ENCODE results near the gene CHRNB4.

CHRNB4 gene

GRCh38 chr15:78668987-78669386 lies 28.0 kb upstream of the CHRNB4 start:
- no peak for DNase-seq (ENCODE audit: low spot score)

- DNase-seq (ENCODE audit: low spot score) = no peak
These were observed 26.7 kb upstream of the CHRNB4 start for GRCh38 chr15:78667578-78668236.

GRCh38 chr15:78666010-78666409 lies 25.0 kb upstream of the CHRNB4 start:
- no peak for DNase-seq (ENCODE audit: low spot score)

- no peak for DNase-seq (ENCODE audit: low spot score)
These were observed 22.7 kb upstream of the CHRNB4 start for GRCh38 chr15:78663703-78664102.

- DNase-seq (ENCODE audit: low spot score) = no peak
These were observed 21.0 kb upstream of the CHRNB4 start for GRCh38 chr15:78662028-78662427.

- DNase-seq (ENCODE audit: low spot score) = no peak
These were observed 20.0 kb upstream of the CHRNB4 start for GRCh38 chr15:78661001-78661400.

GRCh38 chr15:78660584-78660983 lies 19.6 kb upstream of the CHRNB4 start:
- DNase-seq (ENCODE audit: low spot score) = no peak

GRCh38 chr15:78658823-78659222 lies 17.8 kb upstream of the CHRNB4 start:
- no peak for DNase-seq (ENCODE audit: low spot score)

GRCh38 chr15:78654272-78654671 lies 13.3 kb upstream of the CHRNB4 start:
- no peak for DNase-seq (ENCODE audit: low spot score)

- DNase-seq (ENCODE audit: low spot score) = no peak
These were observed 11.1 kb upstream of the CHRNB4 start for GRCh38 chr15:78651930-78652615.

GRCh38 chr15:78651007-78651406 lies 10.0 kb upstream of the CHRNB4 start:
- no peak for DNase-seq (ENCODE audit: low spot score)

GRCh38 chr15:78650022-78650421 lies 9.0 kb upstream of the CHRNB4 start:
- DNase-seq (ENCODE audit: low spot score) = no peak

GRCh38 chr15:78645009-78645408 lies 4.0 kb upstream of the CHRNB4 start:
- no peak for DNase-seq (ENCODE audit: low spot score)

- DNase-seq (ENCODE audit: low spot score) = no peak
These were observed 1.3 kb upstream of the CHRNB4 start for GRCh38 chr15:78642331-78642730.

- DNase-seq (ENCODE audit: low spot score) = no peak
These were observed 802 bp upstream of the CHRNB4 start for GRCh38 chr15:78641749-78642275.

- no peak for DNase-seq (ENCODE audit: low spot score)
These were observed 396 bp downstream of the CHRNB4 start for GRCh38 chr15:78640527-78641101.

GRCh38 chr15:78638658-78639314 lies 2.2 kb downstream of the CHRNB4 start:
- peak; percentile 36 for DNase-seq (ENCODE audit: low spot score)

- no peak for DNase-seq (ENCODE audit: low spot score)
These were observed 3.1 kb downstream of the CHRNB4 start for GRCh38 chr15:78637776-78638435.

- no peak for DNase-seq (ENCODE audit: low spot score)
These were observed 4.6 kb downstream of the CHRNB4 start for GRCh38 chr15:78636378-78636859.

- no peak for DNase-seq (ENCODE audit: low spot score)
These were observed 5.7 kb downstream of the CHRNB4 start for GRCh38 chr15:78635346-78635745.

GRCh38 chr15:78634210-78635145 lies 6.5 kb downstream of the CHRNB4 start:
- DNase-seq (ENCODE audit: low spot score) = no peak

All from pons (tissue), 1 donor.